GM19372 (cell line): ENCODE data around the gene TACO1.

Source experiments
- ATAC-seq: cut with Tn5 transposase; IDR thresholded peaks from one replicate; pipeline ENCODE4 v1.9.1; 2021; ENCODE audit warnings: mild to moderate bottlenecking, low read depth, moderate library complexity; ENCODE audit not compliant: unreplicated experiment

Gene TACO1

DNA sequence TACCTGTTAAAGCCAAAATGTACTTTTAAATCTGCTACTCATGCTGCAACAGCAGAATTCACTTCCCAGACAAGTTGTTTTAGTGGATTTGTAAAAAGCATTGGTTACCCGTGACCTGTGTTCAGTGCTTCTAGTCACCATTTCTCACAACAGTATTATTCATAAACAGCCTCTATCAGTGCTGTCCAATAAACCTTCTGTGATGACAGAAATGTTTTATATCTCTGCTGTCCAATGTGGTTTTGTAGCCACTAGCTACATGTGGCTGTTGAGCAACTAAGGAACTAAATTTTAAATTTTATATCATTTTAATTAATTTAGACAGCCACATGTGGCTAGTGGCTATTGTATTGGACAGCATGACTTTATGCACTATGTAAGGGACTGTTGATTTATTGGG, 34.1 kb downstream of the TACO1 start:
- ATAC-seq: no peak

DNA sequence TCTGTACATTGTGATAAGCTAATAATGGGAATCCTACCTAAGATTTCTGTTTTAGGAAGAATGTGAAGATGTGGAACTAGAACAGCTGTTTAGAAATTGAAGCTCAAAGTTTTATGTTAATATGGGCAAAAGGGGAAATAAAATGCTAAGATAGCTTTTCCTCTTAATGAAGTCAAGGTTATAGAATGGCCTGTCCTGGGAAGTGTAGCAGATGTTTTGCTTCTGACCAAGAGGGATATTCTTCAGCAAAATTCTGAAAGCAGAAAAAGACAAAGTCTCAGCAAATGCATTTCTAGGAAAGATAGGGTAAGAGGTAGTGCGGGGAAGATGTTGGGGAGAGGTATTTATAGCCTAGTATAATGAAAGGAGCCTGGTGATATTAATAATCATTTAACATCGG, 34.6 kb downstream of the TACO1 start:
- ATAC-seq: no peak

DNA sequence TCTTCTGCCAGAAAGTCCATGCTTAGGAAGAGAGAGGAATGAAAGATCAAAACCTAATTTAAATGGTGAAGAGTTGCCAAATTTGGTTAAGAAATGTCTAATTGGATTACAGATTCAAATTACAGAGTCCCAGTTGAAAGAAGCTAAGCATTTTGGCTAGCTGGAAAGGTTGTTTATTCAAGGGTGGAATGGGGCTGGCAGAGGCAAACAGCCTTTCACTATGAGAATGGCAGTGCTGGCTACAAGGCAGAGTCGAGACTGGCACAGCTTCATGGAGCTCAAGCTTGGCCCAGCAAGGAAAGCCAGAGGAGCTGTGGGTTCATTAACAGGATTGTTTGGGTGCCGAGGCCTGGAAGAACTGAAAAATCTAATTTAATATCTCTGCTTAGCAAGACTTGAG, 35.1 kb downstream of the TACO1 start:
- no peak for ATAC-seq

- ATAC-seq: no peak
Observed at GRCh38 chr17:63639125-63639524, 38.4 kb downstream of the TACO1 start.

DNA sequence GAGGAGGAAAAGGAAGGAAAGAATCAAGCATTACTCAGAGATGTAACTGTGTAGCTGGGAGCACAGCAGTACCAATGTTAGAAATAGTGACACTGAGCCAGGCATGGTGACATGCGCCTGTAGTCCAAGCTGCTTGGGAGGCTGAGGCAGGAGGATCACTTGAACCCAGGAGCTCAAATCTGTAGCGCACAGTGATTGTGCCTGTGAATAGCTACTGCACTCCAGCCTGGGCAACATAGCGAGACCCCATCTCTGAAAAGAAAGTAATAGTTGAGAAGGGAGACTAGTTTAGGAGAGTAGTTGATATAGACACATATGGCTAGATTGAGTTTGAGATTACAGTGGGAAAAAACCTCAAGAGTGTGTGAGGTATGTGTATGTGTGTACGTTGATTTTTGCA, 39.3 kb downstream of the TACO1 start:
- ATAC-seq: no peak

GRCh38 chr17:63641692-63642448, 41.2 kb downstream of the TACO1 start:
- no peak for ATAC-seq

- ATAC-seq: no peak
Observed at GRCh38 chr17:63644846-63645245, 44.2 kb downstream of the TACO1 start.

- ATAC-seq: peak; percentile 50
Observed at GRCh38 chr17:63645775-63646487, 45.2 kb downstream of the TACO1 start.

DNA sequence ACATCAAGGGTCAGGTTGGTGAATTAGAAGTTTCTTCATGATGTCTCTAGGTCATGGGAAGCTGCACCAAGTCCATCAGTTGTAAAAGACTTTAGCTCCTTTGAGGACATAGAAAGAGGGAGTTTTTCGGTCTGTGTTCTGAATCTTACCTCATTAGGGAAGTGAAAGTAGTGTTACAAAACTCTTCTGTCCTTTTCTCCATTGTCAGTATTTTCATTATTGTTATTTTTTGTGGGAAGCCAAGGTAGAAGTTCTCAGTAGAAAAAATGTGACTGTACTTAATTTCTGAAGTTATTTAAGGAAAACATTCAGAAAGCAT, 45.8 kb downstream of the TACO1 start:
- ATAC-seq: peak; percentile 77

DNA sequence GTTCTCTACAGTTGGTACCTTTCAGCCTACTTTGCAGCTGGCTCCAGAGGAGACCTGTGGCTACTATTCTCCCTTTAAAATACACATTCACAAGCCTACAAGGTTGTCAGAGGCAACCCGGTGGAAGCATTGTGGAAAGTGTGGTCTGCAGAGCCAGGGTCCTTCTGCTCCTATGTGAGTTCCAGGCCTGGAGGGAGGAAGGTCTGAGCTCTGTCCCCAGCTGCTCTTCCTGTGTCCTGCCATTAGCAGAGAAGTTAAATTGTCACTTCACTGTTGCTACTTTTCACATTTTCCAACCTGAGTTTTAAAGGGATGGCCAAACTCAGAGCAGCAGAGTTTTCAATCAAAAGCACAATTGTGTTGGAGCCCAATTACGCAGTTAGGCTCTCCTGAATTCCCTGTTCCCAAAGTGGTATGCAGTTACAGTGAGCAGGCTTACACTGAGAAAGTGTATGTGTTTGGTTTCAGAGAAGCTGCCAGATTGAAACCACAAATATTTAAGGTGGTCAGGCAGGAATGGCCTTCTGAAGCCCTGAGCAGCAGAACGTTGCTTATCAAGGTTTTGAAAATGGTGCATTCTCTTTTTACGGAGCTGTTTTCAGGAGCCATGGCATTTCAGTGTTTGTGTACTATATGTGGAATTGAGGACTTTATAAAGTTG, 46.5 kb downstream of the TACO1 start:
- ATAC-seq: no peak

DNA sequence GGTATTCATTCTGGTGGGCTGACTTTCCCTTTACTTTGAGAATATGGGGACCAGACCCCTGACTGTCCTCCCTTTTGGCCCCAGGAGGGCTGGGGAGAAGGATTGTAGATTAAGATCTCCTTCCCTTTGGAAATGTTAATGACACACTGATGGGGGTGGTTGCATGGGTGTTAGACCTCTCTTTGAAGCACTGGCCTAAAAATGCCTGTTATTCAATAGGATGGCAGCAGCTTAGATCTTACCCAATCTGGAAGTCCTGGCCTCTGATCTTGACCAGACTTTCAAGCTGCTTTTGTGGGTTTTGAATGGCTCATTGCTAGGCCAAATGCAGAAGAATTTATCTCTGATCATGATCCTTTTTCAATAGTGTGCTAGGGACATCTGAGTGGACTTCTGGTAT, 47.2 kb downstream of the TACO1 start:
- no peak for ATAC-seq

DNA sequence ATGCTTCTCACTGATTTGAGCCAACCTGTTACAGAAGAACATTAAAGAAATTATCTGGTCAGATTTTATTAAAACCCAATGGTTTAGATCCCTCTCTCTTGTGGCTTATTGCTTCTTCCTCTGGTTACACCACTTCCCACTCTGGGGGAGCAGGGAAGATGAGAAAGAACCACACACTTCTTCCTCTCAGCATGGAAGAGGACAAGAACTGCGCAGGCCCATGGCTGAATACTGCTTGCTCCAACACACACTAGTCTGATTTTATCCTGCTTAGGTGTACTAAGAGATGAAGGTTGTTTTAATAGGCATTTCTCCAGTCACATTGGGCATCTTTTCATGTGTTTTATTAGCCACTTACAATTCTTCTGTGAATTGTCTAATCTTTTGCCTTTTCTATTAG, 49.1 kb downstream of the TACO1 start:
- no peak for ATAC-seq

DNA sequence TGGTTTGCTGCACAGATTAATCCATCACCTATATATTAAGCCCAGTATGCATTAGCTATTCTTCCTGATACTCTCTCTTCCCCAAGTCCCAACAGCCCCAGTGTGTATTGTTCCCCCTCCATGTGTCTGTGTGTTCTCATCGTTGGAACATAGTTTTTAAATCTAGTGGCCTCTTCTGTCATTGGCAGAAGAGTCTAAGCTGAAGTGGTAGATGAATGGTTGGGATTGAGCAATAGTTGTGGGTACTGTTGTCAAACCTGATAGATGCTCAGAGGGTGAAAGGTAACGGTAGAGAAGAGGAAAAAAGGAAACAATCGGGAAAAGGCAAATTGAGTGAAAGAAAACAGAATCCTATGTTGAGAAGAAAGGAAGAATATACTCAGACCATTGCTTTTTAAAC, 51.4 kb downstream of the TACO1 start:
- ATAC-seq: no peak

DNA sequence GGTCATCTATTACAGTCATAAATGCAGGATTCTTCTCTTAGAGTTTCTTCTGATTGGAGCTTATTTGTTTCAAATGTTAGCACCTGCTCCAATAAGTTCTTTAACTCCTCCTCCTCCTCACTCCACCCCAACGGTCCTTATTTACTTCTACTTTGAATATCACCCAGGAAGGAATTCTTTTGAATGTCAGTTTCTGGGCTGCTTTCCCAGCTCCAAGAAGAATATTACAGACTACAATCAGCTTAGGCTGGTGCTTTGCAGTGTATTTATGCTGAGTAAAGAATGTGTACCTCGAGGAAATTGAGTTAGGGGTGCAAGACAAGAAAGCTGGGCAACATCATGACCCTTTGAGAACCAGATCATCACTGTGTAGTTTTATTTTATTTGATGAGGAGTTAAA, 52.4 kb downstream of the TACO1 start:
- ATAC-seq: no peak

DNA sequence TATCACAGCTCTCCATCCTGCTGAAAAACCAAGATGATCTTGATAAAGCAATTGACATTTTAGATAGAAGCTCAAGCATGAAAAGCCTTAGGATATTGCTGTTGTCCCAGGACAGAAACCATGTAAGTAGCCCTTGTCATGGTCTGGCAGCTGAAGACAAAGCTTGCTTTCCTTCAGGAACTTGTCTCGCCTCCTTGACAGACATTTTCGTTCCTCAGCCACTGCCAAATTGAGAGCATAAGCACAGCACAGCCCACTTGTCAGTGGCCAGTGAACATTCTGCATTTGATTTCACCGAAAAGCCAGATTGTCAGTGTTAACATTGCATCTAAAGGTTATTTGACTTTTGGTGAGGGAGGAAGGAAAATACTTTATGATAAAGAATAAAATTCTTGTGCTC, 57.1 kb downstream of the TACO1 start:
- no peak for ATAC-seq
